ENCODE measurements around the gene RIPOR2.

The RIPOR2 gene

GRCh38 chr6:24935366-24936152 lies at the start of gene RIPOR2:
Gene RIPOR2, minus strand, starts transcription at chr6:24935960. Its CDS starts 62 bp downstream, at chr6:24935898.
- no peak for DNase-seq

GRCh38 chr6:24985323-24985722 lies 49.6 kb upstream of the RIPOR2 start:
- no peak for DNase-seq

GRCh38 chr6:24982231-24982630 lies 46.5 kb upstream of the RIPOR2 start:
- no peak for DNase-seq

GRCh38 chr6:24981386-24981760 lies 45.6 kb upstream of the RIPOR2 start:
- no peak for DNase-seq

GRCh38 chr6:24980507-24981385 lies 45.0 kb upstream of the RIPOR2 start:
- peak; percentile 57 for DNase-seq

- DNase-seq = no peak
Measured at GRCh38 chr6:24979176-24979575, 43.4 kb upstream of the RIPOR2 start.

- DNase-seq = no peak
Measured at GRCh38 chr6:24974182-24975171, 38.7 kb upstream of the RIPOR2 start.

- no peak for DNase-seq
Measured at GRCh38 chr6:24972311-24972958, 36.7 kb upstream of the RIPOR2 start.

- no peak for DNase-seq
Measured at GRCh38 chr6:24971067-24971466, 35.3 kb upstream of the RIPOR2 start.

GRCh38 chr6:24969343-24969860 lies 33.6 kb upstream of the RIPOR2 start:
- no peak for DNase-seq

GRCh38 chr6:24968783-24969182 lies 33.0 kb upstream of the RIPOR2 start:
- no peak for DNase-seq

- DNase-seq = no peak
Measured at GRCh38 chr6:24967211-24967610, 31.5 kb upstream of the RIPOR2 start.

GRCh38 chr6:24966381-24966780 lies 30.6 kb upstream of the RIPOR2 start:
- DNase-seq = no peak

- DNase-seq = no peak
Measured at GRCh38 chr6:24963887-24964570, 28.3 kb upstream of the RIPOR2 start.

- no peak for DNase-seq
Measured at GRCh38 chr6:24963339-24963738, 27.6 kb upstream of the RIPOR2 start.

- no peak for DNase-seq
Measured at GRCh38 chr6:24961852-24962251, 26.1 kb upstream of the RIPOR2 start.

GRCh38 chr6:24960991-24961475 lies 25.3 kb upstream of the RIPOR2 start:
- DNase-seq = no peak

- no peak for DNase-seq
Measured at GRCh38 chr6:24959319-24959718, 23.6 kb upstream of the RIPOR2 start.

GRCh38 chr6:24957199-24957598 lies 21.4 kb upstream of the RIPOR2 start:
- no peak for DNase-seq

GRCh38 chr6:24953726-24954125 lies 18.0 kb upstream of the RIPOR2 start:
- no peak for DNase-seq

GRCh38 chr6:24951811-24952299 lies 16.1 kb upstream of the RIPOR2 start:
- no peak for DNase-seq
